Measurements from ENCODE around the gene INHBC.
A peak's percentile ranks its signal among the peaks of the same experiment; 100 is the strongest.
"Not testable (repeated sequence)": the region's sequence is repeated elsewhere in the genome, so short reads cannot be mapped to it uniquely, and the experiment has no call there.

The INHBC gene

DNA sequence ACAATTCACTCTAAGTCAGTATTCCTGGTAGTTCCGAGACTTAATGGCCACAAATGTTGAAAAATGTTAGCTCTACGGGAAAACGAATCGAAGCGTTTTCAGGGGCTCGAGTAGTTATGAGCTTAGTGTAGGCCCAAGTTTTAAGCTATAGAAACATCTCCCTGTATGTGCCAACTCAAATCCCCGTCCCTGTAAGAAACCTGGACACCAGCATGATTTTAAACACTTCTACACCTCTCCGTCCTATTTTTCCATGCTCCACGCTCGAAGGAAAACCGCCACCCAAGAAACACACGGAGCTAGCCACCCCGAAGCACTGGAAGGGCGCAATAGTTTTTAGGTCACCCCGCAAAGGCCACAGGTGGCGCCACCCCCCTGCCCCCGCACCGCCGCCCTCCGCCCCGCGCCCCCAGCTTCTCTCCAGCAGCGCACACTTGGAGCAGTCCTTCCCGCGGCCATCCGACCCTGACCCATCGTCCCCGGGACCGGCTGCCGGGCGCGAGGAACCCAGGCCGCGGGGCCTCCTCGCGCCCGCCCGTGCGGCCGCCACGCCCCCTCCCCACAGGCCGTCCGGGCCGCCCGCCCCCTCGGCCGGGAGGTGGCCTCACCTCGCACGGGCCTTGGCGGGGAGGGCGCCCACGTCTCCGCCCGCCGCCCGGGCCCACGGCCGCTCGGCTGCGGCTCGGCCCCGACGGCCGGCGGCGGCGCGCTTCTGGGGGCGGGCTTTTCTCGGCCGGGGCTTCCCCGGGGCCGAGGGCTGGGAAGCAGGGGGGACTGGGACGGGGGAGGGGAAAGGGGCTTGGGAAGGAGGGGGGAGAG, 4.3 kb upstream of the INHBC start:
- DNase-seq, result peak in 2 of 4 experiments; percentile 15 to 47

DNA sequence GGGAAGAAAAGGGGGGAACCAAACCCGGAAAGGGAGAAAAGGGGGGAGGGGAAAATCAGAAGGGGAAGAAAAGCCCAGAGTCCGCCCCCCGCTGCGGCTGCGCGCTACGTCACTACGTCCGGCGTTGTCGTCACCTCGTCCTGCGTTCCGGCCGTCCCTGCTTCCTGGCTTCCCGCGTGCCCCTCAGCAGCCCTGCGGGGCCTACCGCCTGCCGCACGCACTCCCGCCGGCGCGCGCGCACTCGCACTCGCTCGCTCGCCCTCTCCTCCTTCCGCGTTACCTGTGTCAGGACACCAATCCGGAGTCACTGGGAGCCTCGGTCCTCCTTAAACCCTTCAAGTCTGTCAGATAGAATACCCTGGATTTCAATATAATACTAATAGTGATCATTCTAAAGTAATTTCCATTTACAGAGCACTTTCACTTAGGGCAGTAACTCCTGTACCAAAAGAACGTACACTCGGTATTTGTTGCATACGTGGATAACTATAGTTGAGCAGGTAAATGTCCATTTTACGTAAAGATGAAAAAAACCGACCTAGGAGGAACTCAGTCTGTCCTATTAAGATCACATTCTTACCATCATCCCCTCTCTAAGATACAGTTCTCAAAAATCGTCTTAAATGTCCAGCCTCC, 3.5 kb upstream of the INHBC start, which contains the start of gene R3HDM2:
Gene R3HDM2 (minus strand): TSS at position 113 of the 636 bp plus-strand sequence. CDS start 120,615 bp downstream, outside the sequence.
- DNase-seq, result peak; percentile 85 to 91 (median 88)

DNA sequence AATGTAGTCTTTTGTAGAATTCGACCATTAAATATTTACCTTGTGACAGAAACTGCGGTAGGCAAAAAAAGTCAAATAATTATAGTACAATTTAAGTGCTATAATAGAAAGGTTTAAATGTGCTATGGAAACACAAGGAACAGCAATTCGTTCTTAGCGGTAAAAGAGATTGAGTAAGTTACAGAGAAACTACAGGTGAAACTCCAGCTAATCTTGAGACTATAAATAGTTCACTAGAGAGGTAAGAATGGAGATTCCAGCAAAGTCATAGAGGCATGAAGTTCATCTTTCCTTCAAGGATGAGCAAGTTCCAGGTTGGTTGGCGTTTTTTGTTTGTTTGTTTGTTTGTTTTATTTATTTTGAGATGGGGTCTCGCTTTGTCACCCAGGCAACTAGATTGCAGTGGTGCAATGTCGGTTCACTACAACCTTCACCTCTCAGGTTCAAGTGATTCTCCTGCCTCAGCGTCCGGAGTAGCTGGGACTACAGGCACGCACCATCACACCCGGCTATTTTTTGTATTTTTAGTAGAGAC, 2.9 kb upstream of the INHBC start:
- no peak for DNase-seq

DNA sequence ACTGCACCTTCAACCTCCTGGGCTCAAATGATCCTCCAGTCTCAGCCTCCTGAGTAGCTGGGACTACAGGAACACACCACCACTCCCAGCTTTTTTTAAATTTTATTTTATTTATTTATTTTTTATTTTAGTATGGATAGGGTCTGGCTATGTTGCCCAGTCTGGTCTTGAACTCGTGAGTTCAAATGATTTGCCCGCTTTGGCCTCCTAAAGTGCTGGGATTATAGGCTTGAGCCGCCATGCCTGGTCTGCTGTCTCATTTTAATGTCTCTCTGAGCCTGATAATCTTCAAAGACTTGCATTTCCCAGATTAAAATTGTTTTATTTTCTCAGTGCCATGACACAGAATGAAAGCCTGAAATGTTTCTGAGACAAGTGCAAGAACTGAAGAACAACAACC, 1.2 kb upstream of the INHBC start:
- DNase-seq, result no peak

DNA sequence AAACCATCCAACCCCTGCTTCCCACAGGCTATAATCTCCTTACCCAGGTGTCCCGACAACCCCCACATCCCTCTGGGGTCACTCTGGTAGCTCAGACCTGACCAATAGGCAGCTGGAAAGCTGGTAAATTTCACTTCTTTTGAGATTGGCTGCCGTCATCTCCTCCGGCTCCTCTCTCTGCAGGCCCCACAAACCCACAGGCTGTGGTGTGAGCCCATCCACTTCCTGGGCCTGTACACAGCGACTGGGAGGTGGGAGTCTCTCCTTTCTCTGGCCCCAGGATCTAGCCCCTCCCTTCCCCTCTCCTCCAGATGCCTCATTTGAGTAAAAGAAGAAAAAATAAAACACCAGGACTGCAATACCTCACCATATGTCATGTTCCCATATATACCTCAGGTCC, 709 bp downstream of the INHBC start:
- DNase-seq, result no peak

DNA sequence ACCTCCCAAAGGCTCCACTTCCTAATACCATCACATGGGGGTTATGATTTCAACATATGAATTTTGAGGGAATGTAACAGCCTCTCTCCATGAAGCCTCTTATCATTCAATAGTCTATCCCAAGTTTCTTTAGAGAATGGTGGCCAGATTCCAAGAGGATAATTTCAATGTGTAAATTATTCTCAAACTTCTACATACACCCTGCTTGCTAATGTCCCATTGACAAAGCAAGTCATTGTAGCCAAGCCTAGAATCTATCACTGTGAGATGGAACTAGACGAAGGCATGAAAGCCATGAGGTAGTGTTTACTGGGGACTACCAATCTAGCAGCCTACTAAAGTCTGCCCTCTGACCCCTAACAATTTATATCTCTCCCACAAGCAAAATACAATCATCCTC, 3.8 kb downstream of the INHBC start:
- DNase-seq, result no peak

DNA sequence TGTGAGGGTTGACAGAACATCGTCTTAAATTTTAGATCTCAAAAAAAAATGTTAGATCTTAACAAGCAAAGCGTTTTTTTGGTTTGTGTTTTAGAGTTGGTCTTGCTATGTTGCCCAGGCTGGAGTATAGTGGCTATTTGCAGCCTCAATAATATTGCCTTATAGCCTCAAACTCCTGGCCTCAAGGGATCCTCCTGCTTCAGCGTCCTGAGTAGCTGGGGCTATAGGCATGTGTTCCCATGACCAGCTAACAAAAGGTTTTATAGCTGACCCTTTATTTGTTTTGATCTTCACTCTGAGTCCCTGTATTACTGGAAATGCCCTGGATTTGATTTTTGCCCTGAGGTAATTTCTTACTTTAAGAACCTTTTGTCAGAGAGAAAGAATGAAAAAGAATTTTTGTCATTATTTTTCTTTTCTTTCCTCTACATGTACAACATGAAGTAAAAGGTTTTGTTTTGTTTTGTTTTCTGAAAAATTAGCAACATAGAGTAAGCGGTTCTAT, 5.2 kb downstream of the INHBC start:
- no peak for DNase-seq

DNA sequence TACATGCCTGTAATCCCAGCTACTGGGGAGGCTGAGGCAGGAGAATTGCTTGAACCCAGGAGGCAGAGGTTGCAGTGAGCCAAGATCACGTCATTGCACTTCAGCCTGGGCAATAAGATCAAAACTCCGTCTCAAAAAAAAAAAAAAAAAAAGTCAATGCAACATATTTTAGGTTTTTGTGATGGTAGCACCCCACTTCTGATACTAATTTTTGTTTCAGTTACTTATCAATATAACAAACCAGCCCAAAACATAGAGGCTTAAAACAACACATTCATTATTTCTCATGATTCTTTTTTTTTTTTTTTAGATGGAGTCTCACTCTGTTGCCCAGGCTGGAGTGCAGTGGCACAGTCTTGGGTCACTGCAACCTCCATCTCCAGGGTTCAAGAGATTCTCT, 6.8 kb downstream of the INHBC start:
- not testable (repeated sequence) for DNase-seq

DNA sequence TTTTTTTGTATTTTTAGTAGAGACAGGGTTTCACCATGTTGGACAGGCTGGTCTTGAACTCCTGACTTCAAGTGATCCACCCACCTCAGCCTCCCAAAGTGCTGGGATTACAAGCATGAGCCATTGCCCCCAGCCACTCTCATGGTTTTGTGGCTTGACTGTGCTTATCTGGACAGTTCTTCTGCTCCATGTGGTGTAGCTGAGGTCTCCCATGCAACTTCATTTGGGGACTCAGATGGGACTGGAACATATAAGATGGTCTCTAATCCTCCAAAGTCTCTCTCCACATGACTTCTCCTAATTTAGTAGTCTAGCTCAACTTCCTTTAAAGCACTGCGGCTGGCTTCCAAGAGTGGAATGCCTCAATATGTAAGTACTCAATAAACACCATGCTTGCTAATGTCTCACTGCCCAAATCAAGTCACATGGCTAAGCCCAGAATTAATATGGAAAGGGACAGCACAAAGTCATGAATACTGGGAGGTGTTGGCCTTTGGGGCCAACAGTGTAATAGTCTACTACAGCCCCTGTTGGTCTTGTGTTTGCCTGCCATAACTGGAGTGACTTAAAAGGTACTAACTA, 7.4 kb downstream of the INHBC start:
- no peak for DNase-seq

DNA sequence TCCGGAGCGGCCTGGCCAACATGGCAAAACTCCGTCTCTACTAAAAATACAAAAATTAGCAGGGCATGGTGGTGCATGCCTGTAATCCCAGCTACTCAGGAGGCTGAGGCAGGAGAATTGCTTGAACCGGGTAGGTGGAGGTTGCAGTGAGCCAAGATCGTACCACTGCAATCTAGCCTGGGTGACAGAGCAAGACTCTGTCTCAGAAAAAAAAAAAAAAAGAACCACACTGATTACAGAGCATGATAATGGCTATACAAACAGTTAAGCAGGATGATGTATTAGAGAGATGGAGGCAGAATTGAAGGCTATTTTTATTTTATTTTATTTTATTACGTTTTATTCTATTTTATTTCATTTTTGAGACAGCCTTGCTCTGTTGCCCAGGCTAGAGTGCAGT, 9.8 kb downstream of the INHBC start:
- DNase-seq, result not testable (repeated sequence)

DNA sequence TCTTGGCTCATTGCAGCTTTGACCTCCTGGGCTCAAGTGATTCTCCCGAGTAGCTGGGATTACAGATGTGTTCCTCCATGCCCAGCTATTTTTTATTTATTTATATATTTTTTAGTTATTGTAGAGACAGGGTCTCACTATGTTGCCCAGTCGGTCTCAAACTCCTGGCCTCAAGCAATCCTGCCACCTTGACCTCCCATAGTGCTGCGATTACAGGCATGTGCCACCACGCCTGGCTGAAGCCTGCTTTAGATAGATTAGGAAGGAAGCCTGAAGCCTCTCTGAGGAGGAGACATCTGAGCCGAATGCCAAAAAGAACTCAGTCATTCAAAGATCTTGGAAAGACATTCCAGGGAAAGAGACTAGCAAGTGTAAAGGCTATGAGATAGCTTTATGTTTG, 10.2 kb downstream of the INHBC start:
- DNase-seq, result no peak

DNA sequence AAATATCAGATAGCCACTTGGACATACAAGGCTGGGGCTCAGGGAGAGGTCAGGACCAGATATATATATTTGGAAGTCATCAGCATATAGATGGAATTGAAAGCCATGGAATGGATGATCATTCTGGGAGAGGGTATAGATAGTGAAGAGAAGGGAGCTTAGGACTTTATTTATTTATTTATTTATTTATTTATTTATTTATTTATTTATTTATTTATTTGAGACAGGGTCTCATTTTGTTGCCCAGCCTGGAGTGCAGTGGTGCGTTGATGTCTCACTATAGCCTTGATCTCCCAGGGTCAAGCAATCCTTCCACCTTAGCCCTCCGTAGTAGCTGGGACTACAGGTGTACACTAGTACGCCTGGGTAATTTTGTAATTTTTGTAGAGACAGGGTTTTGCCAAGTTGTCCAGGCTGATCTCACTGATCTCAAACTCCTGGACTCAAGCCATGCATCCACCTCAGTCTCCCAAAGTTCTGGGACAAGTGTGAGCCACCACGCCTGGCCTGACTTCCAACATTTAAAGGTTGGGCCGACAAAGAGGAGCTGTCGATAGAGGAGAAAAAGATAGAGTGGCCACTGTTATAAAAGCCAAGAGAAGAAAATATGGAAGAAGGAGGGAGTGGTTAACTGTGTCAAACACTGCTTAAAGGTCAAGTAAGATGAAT, 11.8 kb downstream of the INHBC start:
- no peak for DNase-seq

DNA sequence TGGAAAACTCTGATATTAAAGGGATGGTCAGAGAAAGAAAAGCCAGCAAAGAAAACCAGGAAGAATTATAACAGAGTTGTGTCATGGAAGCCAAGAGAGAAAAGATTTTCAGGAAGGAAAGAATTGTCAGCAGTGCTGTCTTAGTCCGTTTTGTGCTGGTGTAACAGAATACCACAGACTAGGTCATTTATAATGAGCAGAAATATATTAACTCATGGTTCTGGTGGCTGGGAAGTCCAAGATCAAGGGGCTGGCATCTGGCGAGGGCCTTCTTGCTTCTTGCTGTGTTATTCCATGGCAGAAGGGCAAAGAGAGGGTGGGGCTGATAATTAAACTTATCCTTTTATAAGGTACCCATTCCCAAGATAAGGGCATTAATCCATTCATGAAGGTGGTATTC, 14.1 kb downstream of the INHBC start:
- DNase-seq, result no peak

DNA sequence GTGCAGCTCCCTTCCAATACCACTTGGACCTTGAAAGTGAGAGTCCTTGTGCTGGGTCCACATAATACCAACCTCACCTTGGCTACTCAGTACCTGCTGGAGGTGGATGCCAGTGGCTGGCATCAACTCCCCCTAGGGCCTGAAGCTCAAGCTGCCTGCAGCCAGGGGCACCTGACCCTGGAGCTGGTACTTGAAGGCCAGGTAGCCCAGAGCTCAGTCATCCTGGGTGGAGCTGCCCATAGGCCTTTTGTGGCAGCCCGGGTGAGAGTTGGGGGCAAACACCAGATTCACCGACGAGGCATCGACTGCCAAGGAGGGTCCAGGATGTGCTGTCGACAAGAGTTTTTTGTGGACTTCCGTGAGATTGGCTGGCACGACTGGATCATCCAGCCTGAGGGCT, 14.8 kb downstream of the INHBC start:
- DNase-seq, result no peak

DNA sequence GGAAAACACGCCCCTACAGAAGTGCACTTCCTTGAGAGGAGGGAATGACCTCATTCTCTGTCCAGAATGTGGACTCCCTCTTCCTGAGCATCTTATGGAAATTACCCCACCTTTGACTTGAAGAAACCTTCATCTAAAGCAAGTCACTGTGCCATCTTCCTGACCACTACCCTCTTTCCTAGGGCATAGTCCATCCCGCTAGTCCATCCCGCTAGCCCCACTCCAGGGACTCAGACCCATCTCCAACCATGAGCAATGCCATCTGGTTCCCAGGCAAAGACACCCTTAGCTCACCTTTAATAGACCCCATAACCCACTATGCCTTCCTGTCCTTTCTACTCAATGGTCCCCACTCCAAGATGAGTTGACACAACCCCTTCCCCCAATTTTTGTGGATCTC, 15.5 kb downstream of the INHBC start:
- no peak for DNase-seq

DNA sequence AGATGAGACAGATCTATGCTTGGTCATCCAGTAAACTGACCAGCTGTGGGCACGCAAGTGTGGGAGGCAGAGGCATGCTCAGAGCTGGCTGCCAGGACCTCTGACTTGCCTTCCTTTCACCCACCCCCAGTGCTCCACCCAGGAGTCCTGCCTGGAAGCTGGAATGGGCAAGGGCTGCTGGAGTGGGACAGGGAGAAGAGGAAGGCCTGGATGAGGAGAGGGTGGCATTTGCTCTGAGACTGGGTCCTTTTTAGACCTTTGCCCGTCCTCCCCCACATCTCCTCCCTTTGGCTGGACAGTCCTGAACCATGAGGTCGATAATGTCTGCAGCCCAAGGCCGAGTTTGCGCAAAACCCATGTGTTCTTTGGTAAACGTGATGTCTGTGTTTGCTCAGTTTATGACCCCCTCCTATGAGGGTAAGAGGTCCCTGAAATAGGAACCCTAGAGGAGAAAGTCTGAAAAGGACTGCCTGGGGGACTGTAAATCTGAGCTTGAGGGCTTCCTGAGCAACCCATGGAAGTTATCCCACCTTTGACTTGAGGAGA, 16.7 kb downstream of the INHBC start:
- DNase-seq, result no peak

DNA sequence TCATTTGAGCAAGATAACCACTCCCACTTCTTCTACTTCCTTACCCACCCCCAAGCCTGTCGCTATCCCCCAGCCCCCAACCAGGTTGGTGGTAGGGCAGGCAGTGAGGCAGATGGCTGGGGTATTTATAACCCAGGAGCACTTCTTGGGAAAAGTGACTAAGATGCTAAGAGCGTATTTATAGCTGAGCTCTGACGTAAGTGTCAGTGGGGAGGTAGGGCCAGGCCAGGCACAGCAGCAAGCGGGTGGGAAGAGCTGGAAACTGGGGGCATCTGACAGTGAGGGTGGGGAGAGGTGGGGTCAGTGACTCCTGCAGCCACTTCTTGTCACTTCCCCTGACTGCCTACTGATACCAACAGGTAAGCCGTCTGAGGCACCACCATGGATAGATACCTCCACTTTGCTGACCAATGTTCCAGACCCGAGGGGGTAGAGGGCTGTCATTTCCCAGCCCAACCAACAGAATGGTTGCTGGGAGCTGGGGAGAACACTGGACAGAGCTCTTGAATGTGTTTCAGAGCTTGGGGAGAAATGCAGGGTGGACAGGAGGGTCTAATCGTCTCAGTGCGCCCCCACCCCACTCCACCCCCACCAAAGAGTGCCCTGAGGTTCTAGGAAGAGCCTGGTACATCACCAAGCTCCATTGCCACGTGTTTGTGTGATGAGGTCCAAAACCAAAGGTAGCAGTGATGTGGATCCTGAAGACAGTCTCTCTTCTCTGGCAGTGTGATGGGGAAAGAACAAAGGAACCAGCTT, 17.8 kb downstream of the INHBC start:
- DNase-seq, result no peak

DNA sequence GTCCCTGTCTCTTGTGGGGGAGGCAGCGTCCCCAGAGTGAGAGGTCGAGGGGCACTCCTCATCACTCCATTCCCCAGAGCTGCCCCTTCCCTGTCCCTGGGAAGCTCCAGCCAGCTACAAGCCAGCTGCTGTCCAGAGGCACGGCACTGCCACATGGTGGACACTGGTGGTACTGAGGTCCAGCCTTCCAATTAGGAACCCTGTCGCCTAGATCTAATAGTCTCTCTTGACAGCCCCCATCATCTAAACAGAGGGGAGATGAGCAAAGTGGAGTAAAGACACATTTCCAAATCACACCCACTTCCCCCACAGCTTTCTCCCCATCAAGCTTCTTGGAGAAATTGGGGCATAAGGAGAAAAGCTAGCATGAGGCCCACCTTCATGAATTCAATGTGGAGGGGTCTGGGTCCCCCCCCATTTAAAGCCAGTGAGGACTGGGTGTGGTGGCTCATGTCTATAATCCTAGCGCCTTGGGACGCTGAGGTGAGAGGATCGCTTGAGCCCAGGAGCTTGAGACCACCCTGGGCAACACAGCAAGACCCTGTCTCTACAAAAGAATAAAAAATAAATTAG, 18.4 kb downstream of the INHBC start:
- peak in 1 of 4 experiments; percentile 16 for DNase-seq

DNA sequence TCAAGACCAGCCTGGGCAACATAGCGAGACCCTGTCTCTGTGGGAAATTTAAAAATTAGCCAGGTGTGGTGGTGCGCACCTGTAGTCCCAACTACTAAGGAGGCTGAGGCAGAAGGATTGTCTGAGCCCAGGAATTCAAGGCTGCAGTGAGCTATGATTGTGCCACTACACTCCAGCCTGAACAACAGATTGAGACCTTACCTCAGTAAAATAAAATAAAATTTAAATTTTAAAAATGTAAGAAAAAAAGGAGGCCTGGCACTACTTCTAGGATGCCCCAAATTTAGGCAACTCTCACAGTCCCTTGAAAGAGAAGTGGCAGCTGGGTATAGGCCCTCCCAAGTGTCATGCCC, 19.6 kb downstream of the INHBC start:
- no peak for DNase-seq

DNA sequence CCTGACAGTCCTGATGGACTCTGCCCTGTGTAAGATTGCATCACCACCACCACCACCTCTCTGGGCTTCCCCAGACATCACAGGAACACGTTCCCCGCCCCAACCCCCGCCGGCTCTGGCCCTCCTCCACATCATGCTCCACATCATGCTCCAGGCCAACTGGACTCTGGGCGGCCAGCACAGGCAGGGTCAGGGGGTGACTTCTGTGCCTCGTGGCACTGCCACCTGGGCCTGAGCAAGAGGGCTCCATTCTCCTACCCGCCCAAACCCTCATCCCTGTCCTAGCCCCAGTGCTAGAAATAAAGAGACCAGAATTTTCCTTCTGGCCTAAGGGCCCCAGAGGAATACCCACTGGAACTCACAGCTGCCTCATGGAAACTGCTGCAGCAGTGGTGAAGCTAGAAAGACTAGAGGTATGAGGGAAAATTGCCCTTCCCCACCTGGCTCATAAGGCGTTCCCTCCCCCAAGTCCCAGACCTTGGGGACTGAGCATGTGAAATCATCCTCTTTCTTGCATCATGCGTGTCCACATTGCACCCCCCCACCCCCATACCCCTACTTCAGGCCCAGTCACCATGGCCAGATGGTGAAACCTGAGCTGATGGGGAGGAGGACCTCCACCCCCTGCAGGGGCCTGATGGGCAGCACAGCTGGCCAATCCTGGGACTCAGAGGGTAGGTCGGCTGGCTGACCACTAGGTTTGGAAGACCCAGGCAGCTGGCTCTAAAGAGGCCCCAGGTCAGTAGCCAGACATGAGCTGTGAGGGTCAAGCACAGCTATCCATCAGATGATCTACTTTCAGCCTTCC, 20.2 kb downstream of the INHBC start, which contains the start of gene INHBE:
Gene INHBE (plus strand): TSS at position 742 of the 808 bp plus-strand sequence. CDS start 230 bp downstream, outside the sequence.
- DNase-seq, result no peak

Data from activated naive CD4-positive, alpha-beta T cell (primary cell).